Large intestine (tissue), 3 donors: ENCODE data around the gene ZMYND8. TPM values are rescaled to one million over a fixed set of nuclear protein-coding genes. Genes with fewer than 3 reads are reported as not detected.

Source experiments
- DNase-seq, 2 donors: peaks; one replicate each; pipeline versions ENCODE4 v3.0.0 to v3.0.0-alpha.2; 2013
- H3K27ac ChIP-seq: one replicate; pipeline ENCODE4 v1.5.1; 2013; ENCODE audit warnings: low read length
- H3K27me3 ChIP-seq: 2 replicates; pipeline ENCODE4 v1.6.1; 2013; ENCODE audit warnings: low read length; ENCODE audit not compliant: control insufficient read depth, insufficient read depth
- H3K36me3 ChIP-seq: 2 replicates; pipeline ENCODE4 v1.6.1; 2013; ENCODE audit warnings: low read length; ENCODE audit not compliant: control insufficient read depth, insufficient read depth
- H3K4me1 ChIP-seq: one replicate; pipeline ENCODE4 v1.6.1; 2013; ENCODE audit warnings: low read length; ENCODE audit not compliant: control insufficient read depth, insufficient read depth
- H3K4me3 ChIP-seq: one replicate; pipeline ENCODE4 v1.5.1; 2013; ENCODE audit warnings: low read length
- H3K9me3 ChIP-seq: one replicate; pipeline ENCODE4 v1.6.1; 2013; ENCODE audit warnings: mild to moderate bottlenecking, low read depth, low read length, moderate library complexity; ENCODE audit not compliant: control insufficient read depth
- WGBS: methylation state at CpG from one replicate; pipeline ENCODE4 v1.1.5; 2013; ENCODE audit warnings: low lambda C conversion rate; ENCODE audit not compliant: insufficient coverage; 5-methylcytosine and 5-hydroxymethylcytosine counted together
- polyA plus RNA-seq: library from polyadenylated mRNA; unstranded; fragments of 120-200 nt; gene quantifications from one replicate; pipeline ENCODE4 v1.2.1, GENCODE V29; 2013

The ZMYND8 gene
- polyA plus RNA-seq, 1 donor = 25.5 TPM

- no peak overlapping the region for H3K4me3 ChIP-seq
- peaks cover 21% of the 10 kb centered on the region for H3K36me3 ChIP-seq
- no peaks in the 10 kb centered on the region for H3K9me3 ChIP-seq
- no peak overlapping the region for H3K27ac ChIP-seq
- WGBS = no CpG with 5 or more reads among the region's 7 CpGs
- peaks cover 38% of the 10 kb centered on the region for H3K4me1 ChIP-seq
- H3K27me3 ChIP-seq = no peaks in the 10 kb centered on the region
- DNase-seq = no peak
These were observed 11.3 kb downstream of the ZMYND8 start for GRCh38 chr20:47345214-47345613.

- peaks cover 38% of the 10 kb centered on the region for H3K4me1 ChIP-seq
- no peak overlapping the region for H3K27ac ChIP-seq
- DNase-seq = no peak
- WGBS = no CpG with 5 or more reads among the region's 4 CpGs
- no peaks in the 10 kb centered on the region for H3K27me3 ChIP-seq
- no peaks in the 10 kb centered on the region for H3K9me3 ChIP-seq
- H3K4me3 ChIP-seq = no peak overlapping the region
- H3K36me3 ChIP-seq = peaks cover 23% of the 10 kb centered on the region
These were observed 13.5 kb downstream of the ZMYND8 start for GRCh38 chr20:47343007-47343472.

GRCh38 chr20:47338131-47338628 lies 18.3 kb downstream of the ZMYND8 start:
- Histone ChIP-seq H3K9me3 (no peaks in the 10 kb centered on the region), H3K36me3 (peaks cover 13% of the 10 kb centered on the region), H3K4me1 (peaks cover 46% of the 10 kb centered on the region), H3K27me3 (no peaks in the 10 kb centered on the region), H3K4me3 (no peak overlapping the region), H3K27ac (peak overlapping the region; percentile 68)
- no CpG with 5 or more reads among the region's 11 CpGs for WGBS
- peak in 1 of 2 donors; percentile 31 for DNase-seq

- Histone ChIP-seq H3K9me3 (no peaks in the 10 kb centered on the region), H3K27me3 (no peaks in the 10 kb centered on the region), H3K27ac (peak overlapping the region; percentile 68), H3K36me3 (peaks cover 13% of the 10 kb centered on the region), H3K4me1 (peaks cover 50% of the 10 kb centered on the region), H3K4me3 (no peak overlapping the region)
- no peak for DNase-seq
- 100% methylated on average over 1 of the region's 7 CpGs for WGBS
These were observed 19.1 kb downstream of the ZMYND8 start for GRCh38 chr20:47337413-47337812.

- DNase-seq = peak in 1 of 2 donors; percentile 25
- WGBS = no CpG with 5 or more reads among the region's 17 CpGs
- no peaks in the 10 kb centered on the region for H3K27me3 ChIP-seq
- peaks cover 58% of the 10 kb centered on the region for H3K4me1 ChIP-seq
- H3K27ac ChIP-seq = peak overlapping the region; percentile 86
- no peaks in the 10 kb centered on the region for H3K9me3 ChIP-seq
- H3K36me3 ChIP-seq = peaks cover 16% of the 10 kb centered on the region
- no peak overlapping the region for H3K4me3 ChIP-seq
These were observed 20.3 kb downstream of the ZMYND8 start for GRCh38 chr20:47336129-47336754.

GRCh38 chr20:47335251-47336128 lies 21.0 kb downstream of the ZMYND8 start:
- H3K27ac ChIP-seq = peak overlapping the region; percentile 86
- no peaks in the 10 kb centered on the region for H3K27me3 ChIP-seq
- peaks cover 18% of the 10 kb centered on the region for H3K36me3 ChIP-seq
- H3K9me3 ChIP-seq = no peaks in the 10 kb centered on the region
- DNase-seq = no peak
- 60% methylated on average over 1 of the region's 12 CpGs for WGBS
- H3K4me1 ChIP-seq = peaks cover 59% of the 10 kb centered on the region
- H3K4me3 ChIP-seq = no peak overlapping the region

- Histone ChIP-seq H3K9me3 (no peaks in the 10 kb centered on the region), H3K36me3 (peaks cover 18% of the 10 kb centered on the region), H3K4me1 (peaks cover 51% of the 10 kb centered on the region), H3K27ac (peak overlapping the region; percentile 86), H3K4me3 (peak overlapping the region; percentile 3), H3K27me3 (no peaks in the 10 kb centered on the region)
- WGBS = no CpG with 5 or more reads among the region's 6 CpGs
- DNase-seq = peak; percentile 65 to 84
These were observed 22.4 kb downstream of the ZMYND8 start for GRCh38 chr20:47334022-47334551.

GRCh38 chr20:47332381-47333206 lies 23.9 kb downstream of the ZMYND8 start:
- peaks cover 14% of the 10 kb centered on the region for H3K36me3 ChIP-seq
- no peak for DNase-seq
- H3K27me3 ChIP-seq = no peaks in the 10 kb centered on the region
- H3K4me3 ChIP-seq = no peak overlapping the region
- peaks cover 40% of the 10 kb centered on the region for H3K4me1 ChIP-seq
- 100% methylated on average over 2 of the region's 8 CpGs for WGBS
- H3K9me3 ChIP-seq = no peaks in the 10 kb centered on the region
- peak overlapping the region; percentile 86 for H3K27ac ChIP-seq

- 60% methylated on average over 6 of the region's 10 CpGs for WGBS
These were observed 25.4 kb downstream of the ZMYND8 start for GRCh38 chr20:47330933-47331708.

More at GRCh38 chr20:47330933-47331708, 25.4 kb downstream of the ZMYND8 start:
- Histone ChIP-seq H3K36me3 (peaks cover 14% of the 10 kb centered on the region), H3K27ac (peak overlapping the region; percentile 86), H3K4me3 (no peak overlapping the region), H3K4me1 (peaks cover 39% of the 10 kb centered on the region), H3K9me3 (no peaks in the 10 kb centered on the region), H3K27me3 (no peaks in the 10 kb centered on the region)
- DNase-seq = peak; percentile 80 to 89
